Germinal center (tissue), 1 donor: ENCODE data around the gene EPHB1.

Experiments
- DNase-seq: peaks from one replicate; pipeline ENCODE4 v3.0.0; 2012; ENCODE audit warnings: mixed read lengths, low spot score

Gene EPHB1

GRCh38 chr3:134809427-134810051 lies 14.5 kb downstream of the EPHB1 start:
- no peak for DNase-seq

GRCh38 chr3:134810052-134810435 lies 15.0 kb downstream of the EPHB1 start:
- no peak for DNase-seq

GRCh38 chr3:134810850-134811249 lies 15.8 kb downstream of the EPHB1 start:
- DNase-seq: no peak

GRCh38 chr3:134813618-134814017 lies 18.6 kb downstream of the EPHB1 start:
- DNase-seq: no peak

GRCh38 chr3:134815519-134815918 lies 20.5 kb downstream of the EPHB1 start:
- DNase-seq: no peak

- DNase-seq: no peak
Measured at GRCh38 chr3:134816623-134817022, 21.6 kb downstream of the EPHB1 start.

- no peak for DNase-seq
Measured at GRCh38 chr3:134817297-134817696, 22.2 kb downstream of the EPHB1 start.

- DNase-seq: no peak
Measured at GRCh38 chr3:134820994-134821393, 25.9 kb downstream of the EPHB1 start.

- DNase-seq: no peak
Measured at GRCh38 chr3:134822090-134822489, 27.0 kb downstream of the EPHB1 start.

GRCh38 chr3:134823679-134824078 lies 28.6 kb downstream of the EPHB1 start:
- DNase-seq: no peak

- no peak for DNase-seq
Measured at GRCh38 chr3:134824791-134825190, 29.7 kb downstream of the EPHB1 start.

GRCh38 chr3:134827213-134827612 lies 32.2 kb downstream of the EPHB1 start:
- no peak for DNase-seq

- DNase-seq: no peak
Measured at GRCh38 chr3:134829721-134830120, 34.7 kb downstream of the EPHB1 start.

GRCh38 chr3:134832585-134832984 lies 37.5 kb downstream of the EPHB1 start:
- DNase-seq: no peak

GRCh38 chr3:134833453-134834163 lies 38.5 kb downstream of the EPHB1 start:
- no peak for DNase-seq

GRCh38 chr3:134836921-134837320 lies 41.9 kb downstream of the EPHB1 start:
- DNase-seq: no peak

- DNase-seq: no peak
Measured at GRCh38 chr3:134838599-134838998, 43.5 kb downstream of the EPHB1 start.

GRCh38 chr3:134839422-134839821 lies 44.4 kb downstream of the EPHB1 start:
- DNase-seq: no peak

GRCh38 chr3:134839990-134840389 lies 44.9 kb downstream of the EPHB1 start:
- peak; percentile 17 for DNase-seq

GRCh38 chr3:134840459-134840858 lies 45.4 kb downstream of the EPHB1 start:
- DNase-seq: no peak

- no peak for DNase-seq
Measured at GRCh38 chr3:134846084-134846483, 51.0 kb downstream of the EPHB1 start.

GRCh38 chr3:134846911-134847317 lies 51.9 kb downstream of the EPHB1 start:
- DNase-seq: no peak

GRCh38 chr3:134847349-134847748 lies 52.3 kb downstream of the EPHB1 start:
- DNase-seq: no peak

GRCh38 chr3:134849561-134849960 lies 54.5 kb downstream of the EPHB1 start:
- DNase-seq: no peak
